Measurements from ENCODE around the gene SULT2B1. TPM values are rescaled to one million over a fixed set of nuclear protein-coding genes. Genes with fewer than 3 reads are reported as not detected.

SULT2B1 gene
- total RNA-seq, 1 experiment from 2014 or later, result 6.2 TPM

DNA sequence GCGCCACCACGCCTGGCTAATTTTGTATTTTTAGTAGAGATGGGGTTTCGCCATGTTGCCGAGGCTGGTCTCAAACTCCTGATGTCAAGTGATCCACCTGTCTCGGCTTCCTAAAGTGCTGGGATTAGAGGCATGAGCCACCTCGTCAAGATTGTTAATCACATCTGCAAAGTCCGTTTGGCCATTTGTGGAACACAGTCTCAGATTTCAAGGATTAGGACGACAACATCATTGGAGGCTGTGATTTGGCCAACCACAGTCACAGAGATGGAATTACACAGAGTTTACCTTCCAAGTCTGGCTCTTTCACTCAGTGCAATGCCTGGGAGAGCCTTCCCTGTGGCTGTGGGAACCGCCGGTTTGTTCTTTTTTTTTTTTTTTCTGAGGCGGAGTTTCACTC, 17.8 kb downstream of the SULT2B1 start:
- Histone ChIP-seq H3K9me2 (ENCODE audit: insufficient read depth) (no peaks in the 10 kb centered on the region), H3K4me2 (no peak overlapping the region), H3K9me3 (ENCODE audit: insufficient read depth, low read depth) (no peaks in the 10 kb centered on the region), H3F3A (ENCODE audit: insufficient read depth, low read depth) (peaks cover 34% of the 10 kb centered on the region), H4K20me1 (ENCODE audit: insufficient read depth) (no peaks in the 10 kb centered on the region), H3K27me3 (ENCODE audit: insufficient read depth, low read depth) (no peaks in the 10 kb centered on the region), H3K79me2 (ENCODE audit: low read depth) (no peaks in the 10 kb centered on the region), H3K36me3 (ENCODE audit: low read depth) (no peaks in the 10 kb centered on the region), H3K27ac (no peak overlapping the region), H3K4me1 (replicated peaks; ENCODE audit: insufficient read depth) (peaks cover 24% of the 10 kb centered on the region), H3K4me3 (no peak overlapping the region), H2AFZ (no peak overlapping the region)
- TF ChIP-seq EZH2 (IDR thresholded peaks at IDR 0.05; ENCODE audit: low read depth), result no peak
- TF ChIP-seq, protein P1, sequence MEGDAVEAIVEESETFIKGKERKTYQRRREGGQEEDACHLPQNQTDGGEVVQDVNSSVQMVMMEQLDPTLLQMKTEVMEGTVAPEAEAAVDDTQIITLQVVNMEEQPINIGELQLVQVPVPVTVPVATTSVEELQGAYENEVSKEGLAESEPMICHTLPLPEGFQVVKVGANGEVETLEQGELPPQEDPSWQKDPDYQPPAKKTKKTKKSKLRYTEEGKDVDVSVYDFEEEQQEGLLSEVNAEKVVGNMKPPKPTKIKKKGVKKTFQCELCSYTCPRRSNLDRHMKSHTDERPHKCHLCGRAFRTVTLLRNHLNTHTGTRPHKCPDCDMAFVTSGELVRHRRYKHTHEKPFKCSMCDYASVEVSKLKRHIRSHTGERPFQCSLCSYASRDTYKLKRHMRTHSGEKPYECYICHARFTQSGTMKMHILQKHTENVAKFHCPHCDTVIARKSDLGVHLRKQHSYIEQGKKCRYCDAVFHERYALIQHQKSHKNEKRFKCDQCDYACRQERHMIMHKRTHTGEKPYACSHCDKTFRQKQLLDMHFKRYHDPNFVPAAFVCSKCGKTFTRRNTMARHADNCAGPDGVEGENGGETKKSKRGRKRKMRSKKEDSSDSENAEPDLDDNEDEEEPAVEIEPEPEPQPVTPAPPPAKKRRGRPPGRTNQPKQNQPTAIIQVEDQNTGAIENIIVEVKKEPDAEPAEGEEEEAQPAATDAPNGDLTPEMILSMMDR (conservative IDR thresholded peaks at IDR 0.05), result no peak
- CTCF ChIA-PET, result interaction anchor here (1.1 kb wide), 1 partner anchor 15 kb away, joined by 11 read pairs; no protein-coding TSS in a partner anchor
- POLR2A ChIA-PET (ENCODE audit: unreplicated experiment), result no interaction called here
- no TSS peak for BruUV-seq (replicated peaks)
- intact Hi-C loops (cut with micrococcal nuclease; ENCODE audit: unreplicated experiment), result no loop called here
- no peak for DNase-seq

DNA sequence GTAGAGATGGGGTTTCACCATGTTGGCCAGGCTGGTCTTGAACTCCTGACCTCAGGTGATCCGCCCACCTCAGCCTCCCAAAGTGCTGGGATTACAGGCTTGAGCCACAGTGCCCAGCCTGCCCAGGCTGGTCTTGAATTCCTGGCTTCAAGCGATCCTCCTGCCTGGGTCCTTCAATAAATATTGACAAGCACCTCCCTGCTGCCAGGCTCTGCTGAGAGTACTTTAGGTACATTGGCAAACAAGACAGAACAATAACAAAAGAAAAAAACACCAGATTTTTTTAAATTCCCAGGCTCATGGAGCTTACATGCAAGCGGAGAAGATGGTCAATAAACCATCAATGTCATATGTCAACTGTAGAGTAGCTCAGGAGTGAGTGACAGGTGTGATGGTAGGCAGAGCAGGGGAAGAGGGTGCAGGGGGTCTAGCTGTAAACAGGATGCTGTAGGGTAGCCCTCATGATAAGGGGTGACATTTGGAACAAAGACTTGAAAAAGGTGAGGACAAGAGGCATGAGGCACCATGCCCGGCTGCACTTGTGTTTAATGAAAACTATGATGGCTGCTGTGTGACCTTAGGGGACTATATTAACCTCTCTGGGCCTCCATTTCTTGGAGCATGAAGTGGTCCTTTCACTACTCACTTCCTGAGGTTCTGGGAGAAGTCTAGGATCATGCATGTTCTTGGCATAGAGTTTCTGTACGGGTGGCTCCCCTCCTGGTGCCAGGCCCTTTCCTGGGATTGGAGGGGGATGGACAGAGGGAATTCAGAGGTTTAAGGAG, 19.6 kb downstream of the SULT2B1 start:
- POLR2A ChIA-PET (ENCODE audit: unreplicated experiment), result interaction anchor here (0.6 kb wide), 2 partner anchors 32 to 257 kb away, joined by 3 read pairs; no protein-coding TSS in a partner anchor
- no peaks in the 10 kb centered on the region for H3K36me3 ChIP-seq (ENCODE audit: low read depth)
- no peak overlapping the region for H2AFZ ChIP-seq
- H3K27me3 ChIP-seq (ENCODE audit: insufficient read depth, low read depth), result no peaks in the 10 kb centered on the region
- intact Hi-C loops (cut with micrococcal nuclease; ENCODE audit: unreplicated experiment), result no loop called here
- no peak for DNase-seq
- BruUV-seq (replicated peaks), result no TSS peak
- no peak overlapping the region for H3K4me3 ChIP-seq
- H4K20me1 ChIP-seq (ENCODE audit: insufficient read depth), result no peaks in the 10 kb centered on the region
- no peak overlapping the region for H3K27ac ChIP-seq
- H3K79me2 ChIP-seq (ENCODE audit: low read depth), result no peaks in the 10 kb centered on the region
- TF ChIP-seq, protein P1 (conservative IDR thresholded peaks at IDR 0.05), result no peak
- TF ChIP-seq EZH2 (IDR thresholded peaks at IDR 0.05; ENCODE audit: low read depth), result no peak
- peaks cover 23% of the 10 kb centered on the region for H3F3A ChIP-seq (ENCODE audit: insufficient read depth, low read depth)
- H3K4me2 ChIP-seq, result no peak overlapping the region
- peaks cover 15% of the 10 kb centered on the region for H3K4me1 ChIP-seq (replicated peaks; ENCODE audit: insufficient read depth)
- no peaks in the 10 kb centered on the region for H3K9me3 ChIP-seq (ENCODE audit: insufficient read depth, low read depth)
- H3K9me2 ChIP-seq (ENCODE audit: insufficient read depth), result no peaks in the 10 kb centered on the region
- CTCF ChIA-PET, result no interaction called here

- Histone ChIP-seq H3K9me3 (ENCODE audit: insufficient read depth, low read depth) (no peaks in the 10 kb centered on the region), H3K4me1 (replicated peaks; ENCODE audit: insufficient read depth) (peaks cover 8% of the 10 kb centered on the region)
Observed at GRCh38 chr19:48573163-48573505, 21.2 kb downstream of the SULT2B1 start.

More at GRCh38 chr19:48573163-48573505, 21.2 kb downstream of the SULT2B1 start:
- BruUV-seq (replicated peaks), result no TSS peak
- POLR2A ChIA-PET (ENCODE audit: unreplicated experiment), result no interaction called here
- CTCF ChIA-PET, result no interaction called here
- no peaks in the 10 kb centered on the region for H3K36me3 ChIP-seq (ENCODE audit: low read depth)
- intact Hi-C loops (cut with micrococcal nuclease; ENCODE audit: unreplicated experiment), result no loop called here
- DNase-seq, result no peak
- no peak overlapping the region for H3K4me3 ChIP-seq
- H4K20me1 ChIP-seq (ENCODE audit: insufficient read depth), result no peaks in the 10 kb centered on the region
- no peak overlapping the region for H2AFZ ChIP-seq
- no peaks in the 10 kb centered on the region for H3K27me3 ChIP-seq (ENCODE audit: insufficient read depth, low read depth)
- H3K79me2 ChIP-seq (ENCODE audit: low read depth), result no peaks in the 10 kb centered on the region
- H3K4me2 ChIP-seq, result no peak overlapping the region
- H3K27ac ChIP-seq, result no peak overlapping the region
- TF ChIP-seq EZH2 (IDR thresholded peaks at IDR 0.05; ENCODE audit: low read depth), result no peak
- H3K9me2 ChIP-seq (ENCODE audit: insufficient read depth), result no peaks in the 10 kb centered on the region
- peaks cover 14% of the 10 kb centered on the region for H3F3A ChIP-seq (ENCODE audit: insufficient read depth, low read depth)
